Measurements from ENCODE around the gene GLT6D1.

GLT6D1 gene

DNA sequence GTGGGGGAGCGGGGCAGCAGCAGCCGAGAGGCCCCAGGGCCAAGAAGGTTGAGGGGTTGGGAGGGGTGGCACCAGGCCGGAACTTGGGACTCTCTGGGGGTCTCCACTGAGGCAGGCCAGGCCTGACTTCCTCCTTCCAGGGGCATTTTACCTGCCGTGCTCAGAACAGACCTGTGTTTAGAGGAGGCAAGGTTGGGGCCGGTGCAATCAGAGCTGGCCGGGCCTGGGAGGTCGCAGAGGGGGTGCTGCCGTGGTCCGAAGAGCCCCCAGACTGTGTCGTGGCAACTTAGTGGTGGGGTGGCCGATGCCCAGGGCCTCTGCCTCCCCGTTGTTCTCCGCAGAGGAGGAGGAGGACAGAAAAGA, 21.8 kb downstream of the GLT6D1 start:
- TF ChIP-seq TAF1 (IDR thresholded peaks at IDR 0.05; ENCODE audit: low read depth, low read length), result no peak
- no peak for TF ChIP-seq POLR2A (IDR thresholded peaks at IDR 0.05; ENCODE audit: low read depth, low read length)
- no peak for TF ChIP-seq POU2F2 (IDR thresholded peaks at IDR 0.05; ENCODE audit: low read depth, low read length)
- TF ChIP-seq POLR2AphosphoS5 (IDR thresholded peaks at IDR 0.05; ENCODE audit: low read depth, low read length), result no peak
- TF ChIP-seq PAX5 (IDR thresholded peaks at IDR 0.05; ENCODE audit: insufficient read depth, low read length, severe bottlenecking), result no peak
- TF ChIP-seq SPI1 (IDR thresholded peaks at IDR 0.05; ENCODE audit: low read depth, low read length), result no peak
- DNase-seq (ENCODE audit: insufficient read length, low spot score), result no peak
- FAIRE-seq, result no peak

DNA sequence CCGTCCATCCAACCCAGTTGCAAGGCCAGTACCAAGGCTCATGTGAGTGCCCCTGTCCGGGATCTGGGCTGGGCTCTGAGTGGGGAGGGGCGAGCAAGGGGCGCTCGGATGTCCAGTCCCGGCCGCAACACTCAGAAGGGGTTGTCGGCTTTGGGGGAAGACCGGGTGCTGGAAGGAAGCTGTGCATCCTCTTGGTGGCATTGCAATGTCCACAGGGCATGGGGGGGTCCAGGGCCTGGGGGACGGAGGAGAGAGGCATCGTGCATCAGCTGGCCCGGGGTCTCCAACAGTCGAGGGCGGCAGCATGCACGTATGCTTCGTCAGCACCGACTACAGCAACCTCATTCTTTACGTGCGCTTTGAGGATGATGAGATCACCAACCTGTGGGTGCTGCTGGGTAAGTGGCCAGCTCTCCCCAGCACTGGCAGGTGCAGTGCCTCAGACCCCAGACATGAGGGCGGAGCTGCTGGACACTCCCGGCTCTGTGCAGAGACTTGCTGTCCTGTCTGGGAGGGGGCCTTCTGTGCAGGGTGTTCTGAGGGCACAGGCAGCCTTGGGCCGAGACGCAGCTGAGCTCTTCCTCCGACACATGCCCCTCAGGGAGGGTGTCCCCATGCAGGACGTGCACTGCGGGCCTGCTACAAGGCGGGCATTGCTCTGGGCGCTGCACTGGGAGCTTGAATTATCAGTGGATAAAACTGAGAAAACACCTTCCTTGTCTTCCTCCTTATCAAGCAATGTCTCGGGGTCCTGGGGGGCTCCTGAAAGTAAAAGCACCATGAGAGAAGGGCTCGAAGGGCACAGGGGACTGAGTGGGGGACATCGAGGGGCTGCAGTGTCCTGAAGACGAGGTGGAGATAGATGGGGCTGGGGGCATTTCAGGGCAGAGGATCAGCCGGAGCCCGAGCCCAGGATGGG, 22.5 kb downstream of the GLT6D1 start:
- TF ChIP-seq POU2F2 (IDR thresholded peaks at IDR 0.05; ENCODE audit: low read depth, low read length) (no peak), PAX5 (IDR thresholded peaks at IDR 0.05; ENCODE audit: insufficient read depth, low read length, severe bottlenecking) (no peak), SPI1 (IDR thresholded peaks at IDR 0.05; ENCODE audit: low read depth, low read length) (no peak), POLR2AphosphoS5 (IDR thresholded peaks at IDR 0.05; ENCODE audit: low read depth, low read length) (no peak), TAF1 (IDR thresholded peaks at IDR 0.05; ENCODE audit: low read depth, low read length) (no peak)
- no peak for DNase-seq (ENCODE audit: insufficient read length, low spot score)
- FAIRE-seq, result no peak

DNA sequence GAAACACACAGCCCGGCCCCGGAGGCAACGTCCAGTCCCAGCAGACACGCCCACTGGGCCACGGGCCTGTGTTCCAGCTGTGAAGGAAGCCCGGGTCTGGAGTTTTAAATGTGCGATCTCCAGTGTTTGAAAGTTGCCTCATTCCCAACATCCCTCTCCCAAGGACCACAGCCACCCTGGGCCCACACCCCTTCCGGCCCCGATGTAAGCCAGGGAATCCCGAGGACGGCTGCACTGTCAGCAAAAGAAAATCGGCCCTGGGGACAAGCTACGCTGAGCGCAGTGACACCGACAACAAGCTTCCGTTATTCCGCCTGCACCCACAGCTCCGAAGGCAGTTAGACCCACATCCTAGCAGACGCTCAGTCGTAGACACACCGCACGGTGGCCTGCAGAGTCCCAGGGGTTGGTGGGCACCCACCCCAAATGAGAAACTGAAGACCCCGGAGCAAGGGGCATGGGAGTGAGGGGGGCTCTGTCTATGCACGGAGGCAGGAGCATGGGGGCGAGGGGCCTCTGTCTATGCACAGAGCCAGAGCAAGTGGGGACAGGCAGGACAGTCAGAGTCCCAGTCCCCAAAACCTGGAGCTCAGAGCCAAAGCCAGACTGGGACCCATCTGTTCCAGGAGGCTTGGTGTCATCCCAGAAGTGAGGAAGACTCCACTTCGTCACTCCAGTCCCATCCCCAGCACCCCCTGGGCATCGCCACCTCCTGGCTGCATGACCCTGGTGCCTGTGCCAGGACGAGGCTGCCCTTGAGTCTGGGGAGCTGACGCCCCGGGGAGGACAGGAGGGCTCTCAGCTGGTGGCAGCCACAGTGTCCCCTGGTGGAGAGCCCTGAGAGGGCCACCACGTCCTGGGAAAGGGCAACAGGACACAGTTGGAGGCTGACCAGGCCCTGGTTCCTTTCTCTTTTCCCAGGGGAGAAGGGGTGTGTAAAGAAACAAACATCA, 23.4 kb downstream of the GLT6D1 start:
- TF ChIP-seq POLR2A (IDR thresholded peaks at IDR 0.05; ENCODE audit: low read depth, low read length), result no peak
- TF ChIP-seq POLR2AphosphoS5 (IDR thresholded peaks at IDR 0.05; ENCODE audit: low read depth, low read length), result no peak
- no peak for TF ChIP-seq SPI1 (IDR thresholded peaks at IDR 0.05; ENCODE audit: low read depth, low read length)
- TF ChIP-seq TAF1 (IDR thresholded peaks at IDR 0.05; ENCODE audit: low read depth, low read length), result no peak
- TF ChIP-seq POU2F2 (IDR thresholded peaks at IDR 0.05; ENCODE audit: low read depth, low read length), result no peak
- no peak for TF ChIP-seq PAX5 (IDR thresholded peaks at IDR 0.05; ENCODE audit: insufficient read depth, low read length, severe bottlenecking)
- FAIRE-seq (no peak), DNase-seq (ENCODE audit: insufficient read length, low spot score) (no peak)

DNA sequence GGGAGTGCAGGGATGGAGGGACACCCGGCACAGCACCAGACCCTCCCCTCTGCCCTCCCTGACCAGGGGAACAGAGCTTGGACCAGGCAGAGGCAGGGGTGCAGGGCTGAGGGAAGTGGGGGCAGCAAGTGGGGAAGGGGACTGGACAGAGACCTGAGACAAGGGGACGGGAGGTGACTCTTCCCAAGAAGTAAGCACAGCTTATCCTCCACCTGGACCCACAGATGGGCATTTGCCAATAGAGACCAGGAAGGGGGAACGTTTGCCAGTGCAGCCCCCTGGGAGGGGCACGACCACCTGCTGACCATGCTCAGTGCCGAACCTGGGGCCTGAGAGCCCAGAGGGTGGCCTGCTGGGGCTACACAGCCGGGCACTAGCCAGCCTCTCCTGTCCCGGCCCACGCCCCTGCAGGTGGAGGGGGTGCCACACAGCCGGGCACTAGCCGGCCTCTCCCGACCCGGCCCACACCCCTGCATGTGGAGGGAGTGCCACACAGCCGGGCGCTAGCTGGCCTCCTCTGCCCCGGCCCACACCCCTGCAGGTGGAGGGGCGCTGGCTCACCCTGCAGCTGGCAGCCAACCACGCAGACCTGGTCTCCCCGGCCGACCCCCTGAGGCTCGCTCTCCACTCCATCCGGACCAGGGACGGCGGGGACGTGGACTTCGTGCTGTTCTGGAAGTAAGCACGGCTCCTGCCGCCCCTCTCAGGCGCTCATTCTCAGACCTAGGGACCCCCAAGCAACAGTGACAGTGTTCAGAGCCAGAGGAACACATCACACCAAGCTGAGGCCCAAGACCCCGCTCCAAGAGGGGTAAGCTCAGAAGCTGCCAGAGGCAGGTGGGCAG, 24.3 kb downstream of the GLT6D1 start:
- FAIRE-seq (no peak), DNase-seq (ENCODE audit: insufficient read length, low spot score) (no peak)
- TF ChIP-seq SPI1 (IDR thresholded peaks at IDR 0.05; ENCODE audit: low read depth, low read length) (no peak), PAX5 (IDR thresholded peaks at IDR 0.05; ENCODE audit: insufficient read depth, low read length, severe bottlenecking) (no peak), POU2F2 (IDR thresholded peaks at IDR 0.05; ENCODE audit: low read depth, low read length) (no peak), POLR2A (IDR thresholded peaks at IDR 0.05; ENCODE audit: low read depth, low read length) (no peak), POLR2AphosphoS5 (IDR thresholded peaks at IDR 0.05; ENCODE audit: low read depth, low read length) (no peak), TAF1 (IDR thresholded peaks at IDR 0.05; ENCODE audit: low read depth, low read length) (no peak)

DNA sequence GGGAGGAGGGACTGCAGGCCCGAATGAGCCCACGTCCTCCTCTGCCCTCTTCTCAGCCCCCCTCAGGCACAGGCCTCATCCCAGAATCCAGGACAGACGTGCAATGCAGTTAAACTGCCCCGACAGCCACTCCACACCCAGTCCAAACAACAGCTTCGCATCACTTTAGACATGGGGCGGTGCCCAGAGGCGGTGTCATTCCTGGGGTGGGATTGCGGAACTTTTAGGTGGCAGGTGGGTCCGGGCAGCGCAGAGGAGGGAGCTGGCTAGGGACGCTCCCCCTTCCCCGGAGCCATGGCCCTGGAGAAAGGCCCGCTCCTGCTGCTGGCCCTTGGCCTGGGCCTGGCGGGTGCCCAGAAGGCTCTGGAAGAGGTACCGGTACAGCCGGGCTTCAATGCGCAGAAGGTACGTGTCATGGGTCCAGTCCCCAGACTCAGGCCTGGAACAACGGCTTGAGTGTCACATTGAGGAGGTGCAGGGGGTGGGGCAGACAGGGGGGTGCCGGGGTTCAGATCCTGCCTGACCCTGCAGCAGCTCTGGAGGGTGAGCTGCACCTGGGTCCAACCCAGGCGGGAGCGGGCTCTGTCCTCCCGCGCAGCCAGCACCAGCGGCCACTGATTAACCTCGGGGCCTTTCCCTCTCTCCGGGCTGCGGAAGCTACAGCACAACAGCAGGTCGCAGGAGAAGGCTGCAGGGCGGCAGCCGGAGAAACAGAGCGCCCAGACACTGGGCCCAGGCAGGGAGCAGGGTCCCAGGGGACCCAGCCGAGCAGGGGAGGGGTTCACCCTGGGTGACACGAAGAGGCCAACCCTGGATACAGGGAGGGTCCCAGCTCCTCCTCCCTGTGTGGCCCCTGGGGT, 25.2 kb downstream of the GLT6D1 start:
- no peak for TF ChIP-seq POU2F2 (IDR thresholded peaks at IDR 0.05; ENCODE audit: low read depth, low read length)
- TF ChIP-seq POLR2A (IDR thresholded peaks at IDR 0.05; ENCODE audit: low read depth, low read length), result no peak
- TF ChIP-seq TAF1 (IDR thresholded peaks at IDR 0.05; ENCODE audit: low read depth, low read length), result no peak
- no peak for TF ChIP-seq SPI1 (IDR thresholded peaks at IDR 0.05; ENCODE audit: low read depth, low read length)
- no peak for TF ChIP-seq POLR2AphosphoS5 (IDR thresholded peaks at IDR 0.05; ENCODE audit: low read depth, low read length)
- TF ChIP-seq PAX5 (IDR thresholded peaks at IDR 0.05; ENCODE audit: insufficient read depth, low read length, severe bottlenecking), result no peak
- DNase-seq (ENCODE audit: insufficient read length, low spot score), result no peak
- FAIRE-seq, result no peak

DNA sequence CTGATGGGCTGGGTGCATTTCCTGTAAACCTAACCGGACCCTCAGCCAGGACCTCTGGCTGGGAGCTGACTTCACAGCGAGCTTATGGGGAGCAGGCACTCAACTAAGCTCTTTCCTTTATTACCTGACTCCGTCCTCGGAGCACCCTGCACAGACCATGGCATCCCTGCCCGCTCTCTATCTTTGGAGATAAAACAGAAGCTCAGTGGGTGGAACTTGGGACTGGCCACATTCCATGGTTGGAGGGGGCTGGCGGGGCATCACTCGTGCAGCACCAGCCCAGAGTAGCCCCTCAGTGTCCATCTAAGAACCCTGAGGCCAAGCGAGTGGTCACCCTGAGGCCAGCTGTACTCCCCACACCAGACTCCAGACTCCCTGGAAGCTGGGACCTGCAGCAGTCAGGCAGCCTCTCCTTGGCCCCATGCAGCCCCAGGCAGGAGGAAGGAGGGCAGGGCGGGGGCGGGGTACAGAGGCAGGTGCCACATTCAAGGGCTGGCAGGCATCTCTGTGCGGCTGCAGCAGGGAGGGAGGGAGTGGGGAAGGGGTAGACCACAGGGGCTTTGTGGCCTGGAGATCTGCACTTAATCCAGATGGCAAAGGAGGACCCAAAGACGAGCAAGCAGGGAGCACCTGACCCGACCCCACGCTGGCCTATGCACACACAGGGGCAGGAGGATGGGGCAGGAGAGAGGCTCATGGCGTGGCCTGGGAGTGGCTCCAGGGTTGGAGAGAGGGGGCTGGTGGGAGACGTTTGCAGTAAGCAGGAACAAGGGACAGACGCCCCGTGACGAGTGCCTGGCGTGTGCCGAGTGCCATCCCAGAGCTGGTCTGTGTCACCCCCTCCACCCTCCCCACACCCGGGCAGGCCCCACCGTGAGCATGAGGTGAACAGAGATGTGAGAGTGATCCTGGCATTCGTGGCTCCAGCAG, 26.1 kb downstream of the GLT6D1 start:
- TF ChIP-seq PAX5 (IDR thresholded peaks at IDR 0.05; ENCODE audit: insufficient read depth, low read length, severe bottlenecking), result no peak
- DNase-seq (ENCODE audit: insufficient read length, low spot score) (no peak), FAIRE-seq (no peak)

DNA sequence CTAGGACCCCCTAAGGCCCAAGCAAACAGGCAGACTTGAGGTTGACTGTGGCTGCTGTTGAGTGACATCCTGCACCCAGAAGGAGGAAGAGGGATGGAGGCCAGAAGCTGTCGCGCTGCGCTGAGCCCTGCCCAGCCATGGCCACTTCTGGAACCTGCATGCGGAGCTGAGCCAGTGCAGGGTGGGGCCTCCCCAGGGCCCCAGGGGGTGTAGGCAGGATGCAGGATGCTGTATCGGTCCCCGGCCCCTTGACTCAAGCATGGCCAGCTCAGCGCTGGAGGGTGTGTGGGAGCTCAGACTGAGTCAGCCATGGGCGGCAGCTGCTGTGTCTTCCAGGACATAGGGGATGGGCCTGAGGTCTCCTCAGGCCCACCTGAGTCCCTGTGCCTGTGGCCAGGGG, 26.9 kb downstream of the GLT6D1 start:
- TF ChIP-seq POLR2AphosphoS5 (IDR thresholded peaks at IDR 0.05; ENCODE audit: low read depth, low read length) (no peak), TAF1 (IDR thresholded peaks at IDR 0.05; ENCODE audit: low read depth, low read length) (no peak), POLR2A (IDR thresholded peaks at IDR 0.05; ENCODE audit: low read depth, low read length) (no peak), SPI1 (IDR thresholded peaks at IDR 0.05; ENCODE audit: low read depth, low read length) (no peak), POU2F2 (IDR thresholded peaks at IDR 0.05; ENCODE audit: low read depth, low read length) (no peak), PAX5 (IDR thresholded peaks at IDR 0.05; ENCODE audit: insufficient read depth, low read length, severe bottlenecking) (no peak)
- FAIRE-seq, result no peak
- no peak for DNase-seq (ENCODE audit: insufficient read length, low spot score)

Data from GM12891 (cell line).